Muscle layer of duodenum (tissue), 2 donors: Measurements from ENCODE around the gene SLC16A5.

ENCODE experiments used
- H3K27ac ChIP-seq: one replicate; pipeline ENCODE4 v1.7.0; 2013; ENCODE audit warnings: mild to moderate bottlenecking, low read length
- H3K27me3 ChIP-seq: one replicate; pipeline ENCODE4 v1.7.0; 2013; ENCODE audit warnings: low read depth, mild to moderate bottlenecking, control low read depth, low read length
- H3K36me3 ChIP-seq, 2 donors: one replicate each; pipeline ENCODE4 v1.7.0; 2013; ENCODE audit warnings: low read length in 2 of 2, control low read depth in 1 of 2, mild to moderate bottlenecking in 1 of 2; ENCODE audit not compliant: insufficient read depth in 2 of 2, control insufficient read depth in 1 of 2
- H3K4me1 ChIP-seq, 2 donors: one replicate each; pipeline ENCODE4 v1.7.0; 2013; ENCODE audit warnings: low read length in 2 of 2, mild to moderate bottlenecking in 2 of 2, control low read depth in 1 of 2, moderate library complexity in 1 of 2; ENCODE audit not compliant: insufficient read depth in 2 of 2, control insufficient read depth in 1 of 2
- H3K4me3 ChIP-seq, 2 donors: one replicate each; pipeline ENCODE4 v1.7.0; 2013; ENCODE audit warnings: low read length in 2 of 2, low read depth in 1 of 2, mild to moderate bottlenecking in 1 of 2
- H3K9me3 ChIP-seq, 2 donors: one replicate each; pipeline ENCODE4 v1.7.0; 2013; ENCODE audit warnings: low read length in 2 of 2, control low read depth in 1 of 2, mild to moderate bottlenecking in 1 of 2; ENCODE audit not compliant: control insufficient read depth in 1 of 2
- donor health status: healthy.

The SLC16A5 gene

DNA sequence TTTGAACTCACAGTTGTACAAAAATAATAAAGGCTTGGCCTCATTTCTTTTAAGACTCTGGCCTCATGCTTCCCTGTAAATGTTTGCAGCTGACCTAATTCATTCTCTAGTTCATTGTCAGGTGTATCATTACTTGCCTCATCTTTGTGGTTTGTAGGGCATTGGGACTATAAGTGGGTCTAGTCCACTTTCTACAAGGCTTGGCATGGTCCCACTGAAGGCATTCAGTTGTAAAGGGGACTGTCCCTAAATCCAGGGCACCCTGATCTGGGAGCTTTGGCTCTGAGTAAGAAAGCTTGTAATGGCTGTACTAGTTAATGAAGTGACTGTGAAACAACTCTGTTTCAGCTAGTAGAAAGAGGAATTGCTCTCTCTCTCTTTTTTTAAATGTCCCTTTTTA lies 38.0 kb upstream of the SLC16A5 start:
- Histone ChIP-seq H3K4me3 (no peak overlapping the region), H3K27ac (no peak overlapping the region), H3K4me1 (peaks cover 5 to 24% of the 10 kb centered on the region in 2 donors), H3K36me3 (peaks cover 4 to 27% of the 10 kb centered on the region in 2 donors), H3K27me3 (no peaks in the 10 kb centered on the region), H3K9me3 (no peaks in the 10 kb centered on the region)

DNA sequence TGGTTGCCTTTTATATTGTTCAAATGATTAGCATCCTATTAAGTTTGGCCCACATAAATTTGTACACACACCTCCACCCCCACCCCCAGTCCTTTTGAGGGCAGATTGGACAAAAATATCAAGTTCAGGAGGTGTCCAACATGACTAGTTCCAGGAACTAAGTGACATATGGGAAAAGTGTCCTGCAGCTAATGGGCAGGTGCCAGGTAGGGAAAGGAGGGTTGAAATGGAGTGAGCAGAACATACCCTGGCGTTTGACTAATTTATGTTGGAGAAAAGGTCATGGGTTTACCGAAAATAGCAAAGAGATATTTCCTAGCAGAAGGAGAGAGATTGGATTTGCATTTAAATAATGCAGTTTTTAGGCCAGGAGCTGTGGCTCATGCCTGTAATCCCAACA lies 35.8 kb upstream of the SLC16A5 start:
- Histone ChIP-seq H3K27ac (no peak overlapping the region), H3K27me3 (no peaks in the 10 kb centered on the region), H3K9me3 (no peaks in the 10 kb centered on the region), H3K4me1 (peaks cover 5 to 17% of the 10 kb centered on the region in 2 donors), H3K4me3 (no peak overlapping the region), H3K36me3 (peaks cover 4 to 40% of the 10 kb centered on the region in 2 donors)

DNA sequence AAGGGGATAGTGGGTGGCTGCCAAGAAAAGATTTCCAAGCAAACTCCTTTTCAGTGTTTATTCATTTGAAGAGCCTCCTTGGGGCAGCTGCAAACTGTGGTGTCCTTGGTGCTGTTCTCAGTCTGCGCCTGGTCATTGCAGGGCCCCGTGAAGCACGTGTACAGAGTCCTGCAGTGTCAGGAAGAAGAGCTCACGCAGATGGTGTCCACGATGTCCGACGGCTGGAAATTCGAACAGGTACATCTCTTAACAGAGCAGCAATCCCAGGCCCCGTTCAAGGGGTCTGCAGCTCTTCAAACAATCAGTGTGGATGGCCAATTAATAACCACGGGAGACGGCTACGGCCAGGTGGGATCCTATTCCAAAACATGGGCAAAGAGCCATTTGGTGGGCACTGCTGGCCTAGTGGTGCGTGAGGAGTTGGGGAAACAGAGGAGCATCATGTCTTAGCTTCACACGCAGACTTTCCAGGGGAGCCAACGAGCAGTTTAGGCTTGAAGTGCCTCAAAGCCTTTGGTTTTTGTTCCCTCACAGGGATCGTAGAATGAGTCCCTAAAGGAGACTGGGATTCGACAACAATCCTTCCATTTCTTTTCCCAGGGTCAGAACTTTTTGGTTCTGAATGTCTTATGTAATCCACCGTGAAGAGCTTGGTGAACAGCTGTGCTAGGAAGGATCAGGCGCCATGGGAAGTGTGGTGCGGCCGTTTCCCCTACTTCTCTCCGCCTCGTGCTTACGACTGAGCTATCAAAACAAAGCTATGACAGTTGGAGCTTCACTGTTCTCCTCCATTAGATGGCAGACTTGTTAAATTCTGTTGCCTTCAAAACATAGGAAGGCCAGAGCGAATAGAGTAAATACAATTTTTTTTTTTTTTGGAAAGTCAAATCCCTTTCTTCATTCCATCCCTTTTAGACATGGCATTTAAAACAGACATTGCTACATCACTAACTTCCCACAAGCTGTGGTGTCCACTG lies 28.1 kb upstream of the SLC16A5 start:
- Histone ChIP-seq H3K4me3 (no peak overlapping the region), H3K4me1 (peaks cover 0 to 12% of the 10 kb centered on the region in 2 donors), H3K27ac (no peak overlapping the region), H3K27me3 (no peaks in the 10 kb centered on the region), H3K36me3 (peaks cover 25 to 55% of the 10 kb centered on the region in 2 donors), H3K9me3 (no peaks in the 10 kb centered on the region)

DNA sequence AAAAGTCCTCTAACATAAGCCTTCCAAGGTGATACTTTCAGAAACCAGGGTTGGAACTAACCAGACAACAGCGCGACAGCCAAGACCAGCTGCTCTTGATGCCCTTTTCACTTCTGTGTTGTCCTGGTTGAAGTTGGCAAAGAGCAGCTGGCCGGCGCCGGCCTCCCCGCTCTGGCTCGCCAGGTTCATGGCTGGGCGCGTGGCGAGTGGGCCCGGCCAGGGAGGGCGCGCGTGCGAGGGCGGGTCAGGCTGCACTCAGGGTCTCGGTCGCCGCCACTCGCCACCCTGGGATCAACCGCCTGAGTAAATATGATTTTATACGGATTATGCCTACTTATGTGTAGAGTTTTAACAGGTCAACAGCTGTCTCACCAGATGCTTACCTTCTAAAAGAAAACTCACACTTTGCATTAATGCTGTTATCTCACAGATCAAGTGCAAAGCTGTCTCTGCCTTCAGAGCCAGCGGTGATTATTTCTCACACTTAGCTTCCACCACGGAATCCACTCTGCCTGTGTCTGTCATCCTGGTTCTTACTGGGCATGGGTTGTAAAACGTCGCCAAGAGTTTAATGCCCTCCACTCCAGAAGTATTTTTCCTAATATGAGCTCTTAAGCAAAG lies 27.2 kb upstream of the SLC16A5 start:
- peaks cover 0 to 12% of the 10 kb centered on the region in 2 donors for H3K4me1 ChIP-seq
- no peak overlapping the region for H3K4me3 ChIP-seq
- no peak overlapping the region for H3K27ac ChIP-seq
- no peaks in the 10 kb centered on the region for H3K27me3 ChIP-seq
- no peaks in the 10 kb centered on the region for H3K9me3 ChIP-seq
- peaks cover 25 to 56% of the 10 kb centered on the region in 2 donors for H3K36me3 ChIP-seq

DNA sequence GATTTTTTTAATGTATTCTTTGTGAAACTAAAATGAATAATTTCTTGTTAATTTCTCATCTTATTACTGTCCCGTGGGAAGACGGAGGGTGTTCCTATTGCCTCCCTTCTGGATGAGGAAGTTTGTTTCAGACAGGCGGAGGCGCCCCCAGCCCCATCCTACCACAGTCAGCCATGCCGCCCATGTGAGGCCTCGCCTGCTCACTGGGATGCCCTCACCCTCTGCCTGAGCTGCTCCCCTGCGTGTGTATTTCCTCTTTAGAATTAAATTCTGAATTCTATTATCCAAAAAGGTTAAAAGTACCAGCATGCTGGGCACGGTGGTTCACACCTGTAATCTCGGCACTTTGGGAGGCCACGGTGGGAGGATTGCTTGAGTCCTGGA lies 26.7 kb upstream of the SLC16A5 start:
- Histone ChIP-seq H3K9me3 (no peaks in the 10 kb centered on the region), H3K4me1 (peaks cover 0 to 12% of the 10 kb centered on the region in 2 donors), H3K36me3 (peaks cover 25 to 54% of the 10 kb centered on the region in 2 donors), H3K4me3 (no peak overlapping the region), H3K27ac (no peak overlapping the region), H3K27me3 (no peaks in the 10 kb centered on the region)

DNA sequence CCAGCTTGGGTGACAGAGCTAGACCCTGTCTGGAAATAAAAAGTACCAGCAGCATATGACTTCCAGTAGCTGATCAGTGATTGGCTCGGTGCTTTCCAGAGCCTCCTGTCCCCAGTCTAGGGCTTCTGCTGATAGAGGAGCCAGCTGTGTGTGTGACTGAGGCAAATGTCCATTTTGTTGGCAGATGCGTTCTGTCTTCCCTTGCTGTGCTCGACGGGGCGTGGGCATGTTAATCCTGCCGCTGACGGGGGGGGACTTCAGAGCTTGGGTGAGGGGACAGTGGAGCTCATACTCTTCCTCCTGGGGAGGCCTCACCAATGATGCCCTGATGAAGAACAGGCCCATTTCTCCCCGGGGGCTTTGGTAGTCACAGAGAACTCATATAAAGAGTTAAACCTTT lies 26.1 kb upstream of the SLC16A5 start:
- peaks cover 25 to 51% of the 10 kb centered on the region in 2 donors for H3K36me3 ChIP-seq
- no peak overlapping the region for H3K4me3 ChIP-seq
- H3K9me3 ChIP-seq = no peaks in the 10 kb centered on the region
- H3K27ac ChIP-seq = no peak overlapping the region
- peaks cover 0 to 12% of the 10 kb centered on the region in 2 donors for H3K4me1 ChIP-seq
- H3K27me3 ChIP-seq = no peaks in the 10 kb centered on the region

DNA sequence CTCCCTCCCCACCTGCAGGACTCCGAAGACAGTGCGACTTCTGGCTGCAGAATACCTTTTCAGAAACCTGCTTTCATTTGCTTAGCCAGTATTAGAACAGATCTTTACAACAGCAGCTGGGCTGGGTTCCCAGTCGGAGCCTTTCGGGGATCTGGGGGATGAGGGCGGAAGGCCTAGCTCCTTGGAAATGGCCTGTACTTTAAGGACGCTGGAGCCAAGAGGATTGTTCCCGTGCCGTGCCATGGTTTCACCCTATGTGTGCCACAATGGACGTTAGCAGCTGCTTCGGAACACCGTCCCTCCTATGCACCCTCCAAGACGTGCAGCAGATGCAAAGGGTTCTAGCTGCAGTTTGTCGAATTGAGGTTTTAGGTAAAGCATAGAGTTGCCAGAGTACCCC lies 24.6 kb upstream of the SLC16A5 start:
- Histone ChIP-seq H3K9me3 (no peaks in the 10 kb centered on the region), H3K27me3 (no peaks in the 10 kb centered on the region), H3K4me1 (peaks cover 0 to 12% of the 10 kb centered on the region in 2 donors), H3K4me3 (no peak overlapping the region), H3K27ac (no peak overlapping the region), H3K36me3 (peaks cover 25 to 51% of the 10 kb centered on the region in 2 donors)

DNA sequence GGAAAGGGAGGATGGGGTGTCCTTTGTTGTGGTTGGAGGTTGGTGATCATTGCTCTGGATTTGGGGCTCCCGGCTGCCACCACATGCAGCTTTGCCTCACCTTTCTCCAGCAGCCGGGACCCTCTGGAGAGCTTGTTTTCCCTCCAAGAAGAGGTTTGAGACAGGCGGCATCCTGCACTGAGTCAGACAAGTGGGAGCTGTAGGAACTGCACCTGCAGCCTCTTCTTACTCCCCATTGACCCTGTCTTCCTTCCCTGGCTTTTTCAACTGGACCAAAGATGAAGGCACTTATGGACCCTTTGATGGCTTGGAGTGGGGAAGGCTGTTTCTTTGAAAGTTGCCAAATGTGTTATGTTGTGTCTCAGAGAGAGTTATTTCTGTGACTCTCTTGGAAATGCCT lies 24.1 kb upstream of the SLC16A5 start:
- peaks cover 0 to 12% of the 10 kb centered on the region in 2 donors for H3K4me1 ChIP-seq
- H3K4me3 ChIP-seq = no peak overlapping the region
- H3K27me3 ChIP-seq = no peaks in the 10 kb centered on the region
- no peaks in the 10 kb centered on the region for H3K9me3 ChIP-seq
- H3K27ac ChIP-seq = no peak overlapping the region
- H3K36me3 ChIP-seq = peaks cover 25 to 51% of the 10 kb centered on the region in 2 donors

DNA sequence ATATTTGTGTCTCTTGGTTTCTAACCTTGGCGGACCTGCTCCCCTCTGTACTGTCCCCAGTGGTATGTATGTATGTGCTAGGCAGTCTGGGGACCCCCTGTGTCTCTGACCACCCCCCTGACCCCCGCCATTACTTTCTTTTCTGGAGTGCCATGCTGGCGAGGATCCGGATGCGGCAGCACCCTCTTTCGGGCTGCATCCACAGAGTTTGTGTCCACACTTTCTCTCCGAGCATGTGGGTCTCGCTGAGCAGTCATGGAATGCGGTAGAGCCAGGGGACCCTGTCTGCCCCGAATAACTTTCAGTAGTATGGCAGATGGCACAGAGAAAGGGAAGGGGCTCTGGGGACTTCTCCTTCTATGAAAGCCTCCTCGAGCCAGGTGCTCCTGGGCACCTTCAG lies 23.7 kb upstream of the SLC16A5 start:
- Histone ChIP-seq H3K9me3 (no peaks in the 10 kb centered on the region), H3K27ac (no peak overlapping the region), H3K27me3 (no peaks in the 10 kb centered on the region), H3K4me3 (no peak overlapping the region), H3K4me1 (peaks cover 0 to 12% of the 10 kb centered on the region in 2 donors), H3K36me3 (peaks cover 25 to 51% of the 10 kb centered on the region in 2 donors)

DNA sequence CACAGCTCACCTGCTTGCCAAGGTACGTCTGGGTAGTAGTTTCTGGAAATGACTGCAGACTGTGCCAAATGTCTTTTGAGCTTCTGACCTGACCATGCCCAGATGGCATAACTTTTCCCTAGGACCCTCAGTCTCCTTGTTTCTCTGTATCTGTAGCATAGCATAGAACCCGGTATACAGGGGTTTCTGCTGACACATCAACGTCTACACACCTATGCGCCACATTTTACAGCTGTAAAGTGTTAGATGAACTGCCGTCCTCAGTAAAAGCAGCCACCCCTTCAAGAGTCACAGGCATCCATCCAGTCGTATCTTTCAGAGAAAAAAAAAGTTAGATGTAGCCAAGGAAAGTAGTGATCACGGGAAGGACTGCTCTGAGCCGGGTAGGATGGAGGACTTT lies 23.3 kb upstream of the SLC16A5 start:
- Histone ChIP-seq H3K9me3 (no peaks in the 10 kb centered on the region), H3K36me3 (peaks cover 25 to 51% of the 10 kb centered on the region in 2 donors)

DNA sequence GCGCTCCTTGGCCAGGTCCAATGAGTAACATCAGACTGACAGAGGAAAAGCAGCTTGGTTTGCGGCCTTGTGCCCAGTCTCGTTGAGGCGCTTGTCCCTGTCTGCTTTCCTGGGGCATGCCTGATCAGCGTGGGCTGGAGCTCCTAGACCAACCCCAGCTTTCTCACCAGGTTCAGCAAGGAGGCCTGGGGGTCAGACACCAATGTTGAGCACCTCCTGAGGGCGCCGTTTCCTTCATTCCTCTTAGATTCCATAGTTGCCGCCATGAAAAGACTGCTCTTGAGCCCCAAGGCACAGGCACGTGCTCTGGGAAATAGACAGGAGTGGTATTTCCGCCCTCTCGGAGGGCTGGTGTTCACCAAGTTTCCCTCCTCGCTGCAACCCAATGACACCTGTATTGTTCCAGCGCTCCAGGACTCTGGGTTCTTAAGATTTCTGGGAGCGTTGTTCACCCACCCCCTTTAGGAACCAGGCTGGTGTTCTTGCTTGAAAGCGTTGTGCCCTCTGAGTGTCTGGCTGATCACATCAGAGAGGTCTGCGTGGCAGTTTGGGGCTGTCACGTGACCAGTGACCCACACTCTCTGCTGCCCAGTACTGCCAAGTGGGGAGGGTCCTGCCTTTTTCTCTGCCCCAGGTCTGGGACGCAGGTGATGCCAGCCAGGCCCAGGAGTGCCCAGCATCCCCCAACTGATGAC lies 22.7 kb upstream of the SLC16A5 start:
- no peak overlapping the region for H3K27ac ChIP-seq

More for the DNA sequence above, 23.3 kb upstream of the SLC16A5 start:
- H3K4me1 ChIP-seq = peaks cover 0 to 8% of the 10 kb centered on the region in 2 donors
- no peaks in the 10 kb centered on the region for H3K27me3 ChIP-seq
- no peak overlapping the region for H3K4me3 ChIP-seq
- no peak overlapping the region for H3K27ac ChIP-seq

More for the DNA sequence above, 22.7 kb upstream of the SLC16A5 start:
- H3K4me1 ChIP-seq = peaks cover 0 to 5% of the 10 kb centered on the region in 2 donors
- H3K27me3 ChIP-seq = no peaks in the 10 kb centered on the region
- no peaks in the 10 kb centered on the region for H3K9me3 ChIP-seq
- peaks cover 25 to 51% of the 10 kb centered on the region in 2 donors for H3K36me3 ChIP-seq
- H3K4me3 ChIP-seq = no peak overlapping the region
